GM19438 (cell line): ENCODE results near the gene CEACAM18.

ENCODE experiments used
- ATAC-seq: cut with Tn5 transposase; IDR thresholded peaks from one replicate; pipeline ENCODE4 v1.9.1; 2021; ENCODE audit warnings: low read depth; ENCODE audit not compliant: unreplicated experiment

Gene CEACAM18

DNA sequence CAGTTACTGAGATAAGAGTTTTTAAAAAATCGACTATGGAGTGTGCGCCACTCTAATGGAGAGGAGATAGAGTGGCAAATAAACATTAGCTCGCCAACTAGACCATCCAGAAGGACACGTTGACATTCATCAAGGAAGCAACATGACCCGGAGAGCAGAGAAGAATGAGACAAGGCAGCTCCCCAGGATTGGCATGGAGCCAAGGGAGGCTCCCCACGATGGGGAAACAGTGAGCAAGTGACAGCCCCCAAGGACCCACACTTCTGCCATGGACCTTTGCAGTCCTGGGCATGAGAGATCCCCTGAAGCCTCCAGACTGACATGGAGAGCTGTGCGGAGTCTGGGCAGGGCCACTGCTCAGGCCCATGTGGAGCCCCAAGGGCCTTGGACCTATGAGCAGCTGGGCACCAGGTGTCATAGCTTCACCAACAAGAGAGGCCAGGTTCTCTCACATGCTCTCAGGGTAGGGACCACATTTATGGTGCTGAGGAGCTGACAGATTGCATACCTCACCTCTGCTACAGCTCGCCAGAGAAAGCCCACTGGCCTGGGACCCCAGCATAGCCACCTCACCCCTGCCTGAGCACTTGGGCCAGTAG is 46.4 kb downstream of the CEACAM18 start:
- no peak for ATAC-seq

DNA sequence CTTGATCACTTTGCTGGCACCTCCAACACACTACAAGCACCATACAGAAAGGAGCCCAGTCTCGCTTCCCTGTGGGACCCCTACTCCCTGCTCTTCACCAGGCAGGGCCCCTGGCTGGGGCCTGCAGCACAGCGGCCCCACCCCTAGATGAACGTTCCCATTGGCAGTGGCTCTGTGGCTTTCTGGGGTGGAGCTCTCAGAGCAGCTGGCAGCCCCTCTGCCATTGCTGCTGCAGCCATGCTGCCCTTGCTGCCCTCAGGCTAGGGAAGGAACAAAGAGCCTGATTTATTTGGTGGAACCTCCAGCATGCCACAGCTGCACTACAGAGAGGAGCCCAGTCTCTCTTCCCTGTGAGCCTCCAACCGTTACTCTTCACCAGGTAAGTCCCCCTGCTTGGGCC is 47.3 kb downstream of the CEACAM18 start:
- no peak for ATAC-seq

DNA sequence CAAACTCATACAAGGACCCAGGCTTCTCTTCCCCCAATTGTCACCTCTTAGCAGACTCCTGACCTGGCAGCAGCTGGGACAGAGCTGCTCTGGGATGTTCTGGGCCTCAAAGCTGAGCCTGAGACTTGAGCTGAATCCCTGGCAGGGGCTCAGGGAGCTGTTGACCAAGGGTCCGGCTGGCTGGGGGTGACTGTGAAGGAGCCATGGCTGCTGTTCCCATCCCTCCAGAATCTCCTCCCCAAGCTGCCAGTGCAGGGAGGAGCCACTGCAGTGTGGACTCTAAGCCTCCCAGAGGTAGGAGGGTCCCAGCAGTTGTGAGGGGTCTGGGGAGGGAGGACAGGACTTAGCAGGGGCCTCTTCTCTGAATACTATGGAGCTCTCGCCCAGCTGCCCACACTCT is 51.0 kb downstream of the CEACAM18 start:
- ATAC-seq = no peak

DNA sequence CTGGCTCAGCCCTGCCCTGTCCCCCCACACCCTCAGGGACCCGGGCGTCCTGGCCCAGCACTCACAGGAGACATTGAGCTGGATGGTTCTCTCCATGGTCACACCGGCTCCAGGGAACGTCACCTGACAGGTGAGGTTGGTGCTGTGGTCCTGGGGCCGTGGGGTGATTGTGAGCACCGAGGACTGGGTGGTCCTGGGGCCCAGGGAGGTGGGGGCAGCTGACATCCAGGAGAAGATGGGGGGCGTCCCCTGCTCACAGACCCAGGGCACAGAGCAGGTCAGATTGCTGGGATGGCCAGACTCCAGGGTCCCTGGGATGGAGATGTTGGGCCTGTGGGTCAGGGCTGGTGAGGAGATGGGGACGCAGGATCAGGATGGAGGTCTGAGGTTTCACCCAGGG is 52.3 kb downstream of the CEACAM18 start:
- ATAC-seq = no peak

DNA sequence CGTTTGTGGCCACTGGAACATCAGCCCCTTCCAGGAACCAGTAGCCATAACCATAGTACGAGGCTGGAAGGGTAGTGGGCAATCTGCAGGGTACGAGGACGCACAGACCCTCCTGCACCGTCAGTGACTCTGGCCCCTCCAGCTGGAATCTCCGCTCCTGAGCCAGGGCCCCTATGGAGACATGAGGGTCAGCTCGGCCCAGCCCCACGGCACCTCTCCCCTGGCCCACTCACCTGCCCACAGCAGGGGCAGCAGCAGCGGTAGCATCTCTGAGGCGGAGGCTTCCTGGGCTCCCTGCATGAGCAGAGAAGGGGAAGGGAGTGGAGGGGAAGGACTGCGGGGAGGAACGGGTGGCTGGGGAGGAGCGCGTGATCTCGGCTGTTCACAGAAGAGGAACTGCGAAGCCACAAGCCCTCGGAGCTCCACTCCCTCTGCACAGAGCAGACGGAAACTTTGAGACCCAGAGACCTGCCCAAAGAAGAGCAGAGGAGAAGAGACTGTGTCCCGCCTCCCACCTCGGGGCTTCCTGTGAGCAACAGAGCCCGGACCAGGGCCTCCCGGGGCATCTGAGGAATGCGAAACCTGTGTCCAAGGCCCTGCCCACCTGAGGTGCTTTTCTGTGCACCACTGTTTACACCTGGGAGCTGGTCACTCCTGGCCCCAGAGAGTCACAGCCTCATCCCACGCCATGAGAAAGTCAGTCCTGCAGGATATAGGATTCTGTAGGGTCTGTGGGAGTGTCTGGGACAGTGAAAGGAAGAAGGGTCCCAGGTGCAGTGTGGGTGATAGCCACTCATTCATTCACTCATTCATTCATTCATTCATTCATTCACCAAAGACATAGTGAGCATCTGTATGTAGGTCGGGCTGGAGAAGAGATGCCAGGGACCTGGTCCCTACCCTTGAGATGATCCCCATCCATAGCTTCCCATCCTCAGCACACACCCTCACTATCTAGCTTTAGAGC is 53.3 kb downstream of the CEACAM18 start, which contains the start of gene SIGLEC6:
TSS of gene SIGLEC6 (minus strand) at position 322 of the 967 bp plus-strand sequence. CDS start at position 300, 22 bp downstream.
- ATAC-seq = no peak

DNA sequence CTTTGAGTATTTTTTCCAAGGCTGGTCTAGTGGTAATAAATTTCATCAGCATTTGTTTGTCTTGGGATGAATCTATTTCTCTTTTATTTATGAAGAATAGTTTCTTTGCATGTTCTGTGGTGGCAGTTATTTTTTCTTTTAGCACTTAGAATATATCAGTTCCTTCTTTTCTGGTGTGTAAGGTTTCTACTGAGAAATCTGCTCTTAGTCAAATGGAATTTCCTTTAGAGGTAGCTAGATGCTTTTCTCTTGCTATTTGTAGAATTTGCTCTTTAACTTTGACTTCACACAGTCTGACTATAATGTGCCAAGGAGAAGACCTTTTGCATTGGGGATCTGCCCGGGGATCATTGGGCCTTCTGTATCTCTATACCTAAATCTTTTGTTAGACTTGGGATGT is 57.2 kb downstream of the CEACAM18 start:
- no peak for ATAC-seq

DNA sequence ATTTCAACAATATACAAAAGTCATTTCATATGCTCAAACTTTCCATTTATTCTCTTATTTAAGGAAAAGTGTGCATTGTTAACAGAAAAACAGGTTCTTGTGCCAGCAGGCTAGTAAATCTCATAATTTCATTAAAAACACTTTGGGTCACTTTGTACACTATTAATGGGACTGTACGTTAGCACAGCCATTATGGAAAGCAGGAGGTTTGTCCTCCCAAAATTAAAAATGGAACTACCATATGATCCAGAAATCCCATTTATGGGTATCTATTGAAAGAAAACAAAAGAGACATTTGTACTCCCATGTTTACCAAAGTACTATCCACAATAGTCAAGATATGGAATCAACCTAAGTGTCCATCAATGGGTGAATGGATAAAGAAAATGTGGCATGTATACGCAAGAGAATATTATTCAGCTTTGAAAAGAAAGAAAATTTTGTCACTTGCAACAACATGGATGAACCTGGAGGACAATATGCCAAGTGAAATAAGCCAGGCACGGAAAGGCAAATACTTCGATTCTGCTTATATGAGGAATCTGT is 61.6 kb downstream of the CEACAM18 start:
- no peak for ATAC-seq
